Activated T-helper 1 cell treated with anti-CD3 and anti-CD28 coated beads, Interleukin-12 subunit alpha, Interleukin-12 subunit beta, Interleukin-2, Interleukin-4 antibody, amounts not matched to agents 30 ng/mL and 10 ng/mL and 1 ng/mL, durations not matched to agents 14 hours and 24 hours and 36 hours (primary cell): ENCODE data around the gene PTGES2. TPM values are rescaled to one million over a fixed set of nuclear protein-coding genes. Genes with fewer than 3 reads are reported as not detected.

Experiments used
- DNase-seq: peaks from one replicate; pipeline ENCODE4 v3.0.0; 2021; ENCODE audit warnings: low spot score
- H3K27ac Mint-ChIP-seq: one replicate; pipeline ENCODE4 v1.8.0; 2021; ENCODE audit warnings: mild to moderate bottlenecking, mixed read lengths
- H3K27me3 Mint-ChIP-seq: one replicate; pipeline ENCODE4 v1.8.0; 2022; ENCODE audit warnings: mild to moderate bottlenecking, moderate library complexity, mixed read lengths; ENCODE audit not compliant: insufficient read depth
- H3K36me3 Mint-ChIP-seq: one replicate; pipeline ENCODE4 v1.8.0; 2021; ENCODE audit warnings: low read depth, mixed read lengths
- H3K4me1 Mint-ChIP-seq: one replicate; pipeline ENCODE4 v1.8.0; 2021; ENCODE audit warnings: low read depth, mixed read lengths
- H3K4me3 Mint-ChIP-seq: one replicate; pipeline ENCODE4 v1.8.0; 2021; ENCODE audit warnings: mild to moderate bottlenecking, moderate library complexity, mixed read lengths
- H3K9me3 Mint-ChIP-seq: one replicate; pipeline ENCODE4 v1.8.0; 2021; ENCODE audit warnings: mixed read lengths
- intact Hi-C: fragments of 100-400 bp; cut with micrococcal nuclease; formaldehyde crosslinking; loops from one replicate; pipeline ENCODE4 v1.15.1; 2024
- total RNA-seq: library from RNA; stranded (reverse); gene quantifications from 2 replicates; pipeline ENCODE4 v1.2.3, GENCODE V29; 2022

Gene PTGES2
- total RNA-seq, 1 donor from 2014 or later: 89.2 TPM

DNA sequence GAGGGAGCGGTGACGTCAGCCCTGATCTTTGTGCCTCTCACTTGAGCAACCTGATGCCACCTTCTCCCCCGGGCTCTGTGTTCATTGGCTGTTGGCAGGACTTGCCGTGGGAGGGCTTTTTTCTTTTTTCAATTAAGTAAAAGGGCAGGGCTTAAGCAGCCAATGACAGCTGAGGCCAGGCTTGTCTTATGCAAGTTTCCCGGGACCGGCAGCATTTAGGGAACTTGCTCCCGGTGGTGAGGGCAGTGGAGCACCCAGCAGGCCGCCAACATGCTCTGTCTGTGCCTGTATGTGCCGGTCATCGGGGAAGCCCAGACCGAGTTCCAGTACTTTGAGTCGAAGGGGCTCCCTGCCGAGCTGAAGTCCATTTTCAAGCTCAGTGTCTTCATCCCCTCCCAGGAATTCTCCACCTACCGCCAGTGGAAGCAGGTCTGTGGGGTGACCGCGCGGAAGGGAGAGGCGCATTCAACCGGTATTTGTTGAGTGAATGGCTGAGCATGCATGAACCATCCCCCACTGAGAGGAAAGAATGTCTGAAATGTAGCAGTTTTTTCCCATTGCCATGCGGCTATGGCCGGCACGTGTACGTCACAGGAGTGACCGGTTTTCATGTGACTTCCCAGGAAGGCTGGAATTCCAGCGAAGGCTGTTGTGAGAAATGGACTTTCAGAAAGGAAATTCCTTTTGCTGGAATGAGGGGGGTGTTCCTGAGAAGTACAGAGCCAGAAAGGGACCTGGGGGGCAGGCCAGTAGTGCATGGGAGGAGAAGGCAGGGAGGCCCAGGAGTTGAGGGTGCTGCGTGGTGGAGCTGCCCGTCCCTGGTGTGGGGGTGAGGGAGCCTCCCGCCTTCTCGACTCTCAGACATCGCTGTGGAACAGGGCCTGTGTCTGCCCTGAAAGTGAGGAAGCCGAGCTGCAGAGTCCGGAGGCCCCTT, 29.0 kb downstream of the PTGES2 start:
- DNase-seq: no peak
- Mint-ChIP-seq H3K27me3 (no peaks in the 10 kb centered on the region), H3K36me3 (peaks cover 22% of the 10 kb centered on the region), H3K4me1 (peaks cover 47% of the 10 kb centered on the region), H3K9me3 (no peaks in the 10 kb centered on the region), H3K4me3 (no peak overlapping the region), H3K27ac (peak overlapping the region; percentile 70)
- intact Hi-C loops: no loop called here

DNA sequence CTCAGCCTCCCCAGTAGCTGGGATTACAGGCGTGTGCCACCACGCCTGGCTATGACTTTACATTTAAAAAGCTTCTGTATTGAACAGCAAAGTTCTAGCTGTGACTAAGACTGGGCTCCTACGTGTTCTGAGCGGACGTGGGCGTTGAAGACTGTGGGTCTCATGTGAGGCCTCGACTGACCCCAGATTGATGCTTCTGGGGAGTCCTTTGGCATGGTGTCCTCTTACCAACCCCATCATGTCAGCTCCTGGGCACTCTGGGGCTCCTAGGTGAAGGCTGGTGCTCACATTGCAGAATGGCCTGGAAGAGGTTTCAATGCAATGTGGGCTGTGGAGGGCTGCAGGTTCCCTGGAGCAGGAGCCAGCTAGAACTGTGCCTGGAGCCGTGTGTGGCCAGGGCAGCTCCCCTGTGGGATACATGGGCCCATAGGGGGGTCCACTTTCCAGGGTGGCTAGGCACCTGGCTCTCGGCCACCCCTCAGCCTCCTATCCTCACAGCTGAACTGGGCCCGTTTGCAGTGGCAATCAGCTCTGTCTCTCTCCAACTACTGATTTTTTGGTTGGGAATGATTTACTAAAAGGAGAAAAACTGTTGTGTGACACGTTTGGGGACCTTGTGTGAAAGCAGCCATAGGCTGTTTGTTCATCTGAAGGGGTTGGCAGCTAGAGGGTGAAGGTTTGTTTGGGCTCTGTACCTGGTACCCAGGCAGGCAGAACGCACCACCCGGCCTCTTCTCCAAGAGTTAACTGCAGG, 29.8 kb downstream of the PTGES2 start:
- Mint-ChIP-seq H3K9me3 (no peaks in the 10 kb centered on the region), H3K4me1 (peaks cover 48% of the 10 kb centered on the region), H3K27me3 (no peaks in the 10 kb centered on the region), H3K4me3 (no peak overlapping the region), H3K36me3 (peaks cover 18% of the 10 kb centered on the region), H3K27ac (peak overlapping the region; percentile 70)
- DNase-seq: no peak
- intact Hi-C loops: no loop called here

DNA sequence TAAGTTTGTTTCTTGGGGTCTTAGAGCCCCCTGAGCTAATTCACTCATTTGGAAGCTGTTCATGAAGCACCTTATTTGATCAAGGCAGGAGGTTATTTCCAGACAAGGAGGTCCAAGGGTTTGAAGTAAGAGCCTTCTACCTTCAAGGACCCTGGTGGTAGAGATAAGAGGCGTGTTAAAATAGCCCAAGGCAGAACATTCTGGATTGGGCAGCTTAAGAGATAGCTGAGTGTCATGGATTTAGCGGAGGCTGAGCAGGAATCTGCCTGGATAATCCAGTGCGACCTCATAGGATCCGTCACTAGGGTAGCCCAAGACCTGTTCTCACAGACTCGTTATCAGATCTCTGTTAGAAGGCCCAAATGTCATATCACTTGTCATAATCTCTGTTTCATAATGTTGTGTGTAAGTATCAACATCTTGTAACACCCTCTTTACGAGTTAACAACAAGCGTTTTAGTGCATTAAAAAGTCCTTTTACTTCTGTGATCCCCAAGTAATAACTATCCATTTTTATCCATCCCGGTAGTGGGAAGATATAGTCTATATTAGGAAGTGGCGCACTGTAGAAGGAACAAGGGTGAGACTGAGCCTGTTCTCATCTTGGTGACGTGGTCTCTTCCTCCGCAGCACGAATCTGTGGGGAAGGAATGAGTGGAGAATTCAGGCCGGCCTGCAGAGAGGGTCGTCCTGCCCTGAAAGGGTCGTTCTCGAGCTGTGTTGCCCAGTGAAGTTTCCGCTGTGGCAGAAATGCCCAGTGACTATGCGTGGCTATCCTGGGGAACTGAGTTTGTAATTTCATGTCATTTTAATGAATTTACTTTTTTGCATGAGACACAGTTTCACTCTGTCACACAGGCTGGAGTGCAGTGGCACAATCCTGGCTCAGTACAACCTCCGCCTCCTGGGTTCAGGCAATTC, 30.7 kb downstream of the PTGES2 start:
- H3K27ac Mint-ChIP-seq: peak overlapping the region; percentile 16
- intact Hi-C loops: no loop called here
- H3K9me3 Mint-ChIP-seq: no peaks in the 10 kb centered on the region
- DNase-seq: no peak
- H3K4me1 Mint-ChIP-seq: peaks cover 52% of the 10 kb centered on the region
- no peaks in the 10 kb centered on the region for H3K27me3 Mint-ChIP-seq
- peaks cover 12% of the 10 kb centered on the region for H3K36me3 Mint-ChIP-seq
- H3K4me3 Mint-ChIP-seq: no peak overlapping the region

DNA sequence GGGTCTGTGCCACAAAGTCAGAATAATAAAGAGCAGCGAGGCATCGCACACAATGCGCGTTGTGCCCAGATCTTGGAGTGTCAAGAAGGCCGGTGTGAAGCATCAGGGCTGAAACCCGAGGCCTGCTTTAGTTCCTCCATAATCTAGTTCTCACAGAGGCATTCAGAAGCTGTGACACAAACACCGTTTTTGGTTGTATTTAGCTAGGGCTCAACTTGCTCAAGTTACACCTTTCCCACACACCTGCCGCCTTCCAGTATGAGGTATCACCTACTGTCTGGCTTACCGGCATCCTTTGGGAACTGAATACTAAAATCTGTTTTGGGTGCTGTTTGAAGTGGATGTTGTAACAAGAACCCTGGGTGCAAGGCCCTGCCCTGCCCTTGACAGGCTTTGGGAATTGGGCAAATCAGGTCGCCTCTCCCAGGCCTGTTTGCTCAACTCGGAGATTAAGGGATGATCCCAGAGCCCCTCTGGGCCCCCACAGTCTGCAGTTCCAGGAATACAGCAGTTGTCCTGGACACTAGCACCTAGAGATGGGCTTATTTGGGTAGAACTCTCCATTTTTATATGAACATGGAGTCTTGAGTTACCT, 32.5 kb downstream of the PTGES2 start:
- no peak for DNase-seq
- Mint-ChIP-seq H3K27ac (peak overlapping the region; percentile 95), H3K27me3 (no peaks in the 10 kb centered on the region), H3K4me1 (peaks cover 55% of the 10 kb centered on the region), H3K4me3 (no peak overlapping the region), H3K9me3 (no peaks in the 10 kb centered on the region), H3K36me3 (peaks cover 7% of the 10 kb centered on the region)
- intact Hi-C loops: loop anchor here (1.0 to 2.0 kb wide), 7 partner anchors 11 to 125 kb away; partner anchors contain the start of genes NAIF1 and PTGES2

DNA sequence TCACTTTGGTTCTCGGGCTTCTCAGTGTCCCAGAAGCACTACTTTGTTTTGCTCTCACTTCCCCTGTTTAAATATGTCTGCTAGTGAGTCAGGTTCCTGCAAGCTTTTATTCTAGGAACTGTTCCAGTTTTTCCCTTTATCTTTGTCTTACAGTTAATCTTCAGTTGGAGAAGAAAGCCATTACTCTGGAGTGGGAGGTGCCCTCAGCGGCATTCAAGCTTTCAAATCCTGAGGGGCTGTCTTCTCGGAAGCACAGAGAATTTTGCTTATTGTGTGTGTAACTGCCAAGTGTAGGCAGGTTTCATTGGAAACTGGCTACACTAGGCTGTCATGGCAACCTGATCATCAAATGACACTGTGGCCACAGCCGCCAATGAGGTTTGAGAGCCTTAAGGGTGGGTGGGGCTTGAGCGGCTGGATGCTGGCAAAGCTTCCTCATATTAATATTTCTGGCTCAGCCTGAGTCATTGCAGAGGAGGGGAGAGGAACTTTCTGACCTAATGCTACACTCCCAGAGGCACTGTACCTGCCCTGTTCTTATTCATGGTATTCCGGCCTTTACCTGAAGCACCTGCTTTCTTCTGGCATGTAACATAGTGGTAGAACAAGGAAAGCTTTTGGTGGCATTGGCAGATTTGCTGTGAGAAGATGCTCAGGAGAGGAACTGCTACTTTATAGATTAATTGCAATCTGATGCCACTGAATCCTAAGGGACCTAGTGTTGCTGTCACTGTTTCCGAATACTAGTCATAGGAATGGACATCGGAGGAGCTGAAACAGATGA, 33.2 kb downstream of the PTGES2 start:
- Mint-ChIP-seq H3K27me3 (no peaks in the 10 kb centered on the region), H3K4me1 (peaks cover 48% of the 10 kb centered on the region), H3K9me3 (no peaks in the 10 kb centered on the region), H3K36me3 (peaks cover 7% of the 10 kb centered on the region), H3K27ac (peak overlapping the region; percentile 95), H3K4me3 (peak overlapping the region; percentile 70)
- intact Hi-C loops: loop anchor here (1.0 to 2.0 kb wide), 7 partner anchors 10 to 124 kb away; partner anchors contain the start of genes NAIF1 and PTGES2
- DNase-seq: peak; percentile 79

DNA sequence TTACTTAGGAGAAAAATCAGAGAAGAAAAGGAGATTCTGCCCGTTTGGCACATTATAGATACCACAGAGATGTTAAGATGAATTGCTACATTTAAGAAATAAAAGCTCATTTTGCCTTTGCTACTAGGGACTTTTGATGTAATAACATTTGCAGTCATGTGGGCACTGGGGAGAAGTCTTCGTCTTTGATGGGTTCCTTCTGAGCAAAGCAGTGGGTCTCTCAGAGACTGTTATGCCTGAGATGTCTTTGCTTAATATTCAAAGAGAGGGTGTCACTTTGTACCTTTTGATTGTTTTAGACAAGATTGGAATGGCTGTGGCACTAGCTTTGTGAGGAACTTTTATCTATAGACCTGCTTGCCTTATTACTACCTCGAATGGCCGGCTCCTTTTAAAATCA, 34.5 kb downstream of the PTGES2 start:
- Mint-ChIP-seq H3K27ac (peak overlapping the region; percentile 95), H3K9me3 (no peaks in the 10 kb centered on the region), H3K4me1 (peaks cover 36% of the 10 kb centered on the region), H3K4me3 (peak overlapping the region; percentile 46), H3K36me3 (peaks cover 7% of the 10 kb centered on the region), H3K27me3 (no peaks in the 10 kb centered on the region)
- intact Hi-C loops: no loop called here
- DNase-seq: no peak

DNA sequence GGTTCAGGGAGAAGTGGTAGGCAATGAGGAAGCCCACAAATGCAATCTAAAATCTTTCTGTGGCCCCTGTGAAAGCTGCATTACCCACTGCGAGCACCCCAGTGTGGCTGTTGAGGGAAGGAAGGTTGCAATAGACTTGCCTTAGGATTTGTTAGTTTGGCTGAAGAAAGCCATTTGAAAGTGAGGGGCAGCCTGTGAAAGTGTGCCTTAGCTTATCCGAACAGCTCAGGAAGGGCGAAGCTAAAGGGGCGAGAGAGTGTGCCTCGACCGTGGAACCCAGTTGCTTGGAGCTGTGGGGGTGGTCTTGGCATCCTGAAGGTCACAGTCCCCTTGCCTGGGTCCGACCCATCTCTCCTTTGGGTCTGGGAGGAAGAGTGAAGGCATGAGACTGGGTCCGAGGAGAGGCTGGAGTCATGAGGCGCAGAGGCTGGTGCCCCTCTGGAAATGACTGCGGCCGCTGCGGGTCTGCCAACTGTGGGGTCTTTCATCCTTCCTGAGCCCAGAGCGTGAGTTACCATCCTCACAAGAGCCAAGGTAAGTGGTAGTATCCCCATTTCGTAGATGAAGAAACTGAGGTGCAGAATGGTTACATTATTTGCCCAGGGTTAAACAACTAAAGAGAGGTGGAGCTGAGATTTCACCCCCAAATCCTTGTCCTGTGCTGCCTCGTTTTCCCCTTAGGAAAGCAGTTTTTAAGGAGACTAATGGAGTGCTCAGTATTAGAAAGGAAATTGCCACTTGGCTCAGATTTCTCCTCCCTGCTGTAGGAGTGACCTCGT, 35.1 kb downstream of the PTGES2 start:
- peaks cover 33% of the 10 kb centered on the region for H3K4me1 Mint-ChIP-seq
- no peak for DNase-seq
- H3K27ac Mint-ChIP-seq: peak overlapping the region; percentile 95
- H3K9me3 Mint-ChIP-seq: no peaks in the 10 kb centered on the region
- no peaks in the 10 kb centered on the region for H3K27me3 Mint-ChIP-seq
- peaks cover 7% of the 10 kb centered on the region for H3K36me3 Mint-ChIP-seq
- intact Hi-C loops: no loop called here
- peak overlapping the region; percentile 4 for H3K4me3 Mint-ChIP-seq

DNA sequence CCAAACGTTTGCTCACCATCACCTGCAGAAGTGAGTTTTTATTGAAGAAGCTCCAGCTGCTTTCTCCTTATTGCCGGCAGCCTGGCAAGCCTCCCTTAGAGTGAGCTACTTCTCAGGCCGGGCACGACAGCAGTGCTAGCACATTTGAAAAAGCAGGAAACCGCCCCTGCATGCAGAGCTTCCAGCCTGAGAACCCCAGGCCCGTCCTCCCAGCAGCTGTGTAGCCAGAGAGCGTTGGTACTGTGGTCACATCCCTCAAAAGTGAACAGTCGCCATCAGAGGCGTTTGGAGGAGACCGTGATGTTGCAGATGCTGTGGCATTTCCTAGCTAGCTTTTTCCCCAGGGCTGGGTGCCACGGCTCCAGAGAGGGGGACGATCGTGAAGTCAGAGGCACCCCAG, 36.0 kb downstream of the PTGES2 start:
- intact Hi-C loops: no loop called here
- no peak overlapping the region for H3K4me3 Mint-ChIP-seq
- DNase-seq: no peak
- no peaks in the 10 kb centered on the region for H3K27me3 Mint-ChIP-seq
- H3K36me3 Mint-ChIP-seq: peaks cover 7% of the 10 kb centered on the region
- peak overlapping the region; percentile 81 for H3K27ac Mint-ChIP-seq
- H3K9me3 Mint-ChIP-seq: no peaks in the 10 kb centered on the region
- H3K4me1 Mint-ChIP-seq: peaks cover 33% of the 10 kb centered on the region

DNA sequence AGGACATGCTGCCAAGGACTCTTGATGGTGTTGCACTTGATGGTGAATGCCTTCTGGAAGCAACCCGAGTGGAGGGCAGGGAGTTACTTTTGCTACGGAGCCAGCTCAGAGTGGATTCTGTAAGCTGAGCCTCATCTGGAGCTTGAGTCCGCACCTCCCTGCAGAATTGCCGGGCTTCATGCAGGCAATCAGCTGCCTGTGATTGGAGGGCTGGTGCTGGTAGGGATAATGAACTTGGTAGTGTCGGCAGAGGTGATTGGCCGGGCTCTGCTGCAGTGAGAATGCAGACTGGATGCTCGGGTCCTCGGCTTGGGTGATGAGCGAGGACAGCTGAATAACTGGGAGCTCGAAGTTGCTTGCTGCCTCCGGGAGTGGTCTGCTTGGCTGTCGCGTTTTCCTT, 36.4 kb downstream of the PTGES2 start:
- H3K27me3 Mint-ChIP-seq: no peaks in the 10 kb centered on the region
- peaks cover 7% of the 10 kb centered on the region for H3K36me3 Mint-ChIP-seq
- no peak overlapping the region for H3K4me3 Mint-ChIP-seq
- peak overlapping the region; percentile 29 for H3K27ac Mint-ChIP-seq
- H3K4me1 Mint-ChIP-seq: peaks cover 33% of the 10 kb centered on the region
- intact Hi-C loops: no loop called here
- no peak for DNase-seq
- H3K9me3 Mint-ChIP-seq: no peaks in the 10 kb centered on the region

DNA sequence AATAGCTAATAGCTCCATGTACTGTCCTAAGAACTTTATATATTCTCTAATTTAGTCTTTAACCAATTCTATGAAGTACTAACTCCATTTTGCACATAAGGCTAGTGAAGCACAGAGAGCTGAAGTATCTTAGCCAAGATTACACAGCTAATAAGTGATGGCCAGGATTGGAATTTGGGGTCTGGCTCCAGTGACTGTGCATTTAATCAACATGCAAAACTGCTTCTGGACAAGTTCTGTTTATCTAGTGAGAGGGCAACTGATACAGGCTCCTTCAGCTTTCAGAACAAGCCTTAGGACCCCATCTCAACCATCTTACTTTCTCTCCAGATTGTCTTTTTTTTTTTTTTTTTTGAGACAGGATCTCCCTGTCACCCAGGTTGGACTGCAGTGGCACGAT, 38.2 kb downstream of the PTGES2 start:
- Mint-ChIP-seq H3K9me3 (no peaks in the 10 kb centered on the region), H3K27me3 (no peaks in the 10 kb centered on the region), H3K27ac (no peak overlapping the region), H3K36me3 (peaks cover 5% of the 10 kb centered on the region), H3K4me3 (no peak overlapping the region), H3K4me1 (peaks cover 38% of the 10 kb centered on the region)
- no peak for DNase-seq
- intact Hi-C loops: no loop called here
